Adrenal gland (tissue), 5 donors: ENCODE results near the gene GRIK5.

Experiments used
- CTCF ChIP-seq, 6 experiments: fragments of 450-650 bp in 4 of 6; fragments of 200-600 bp in 2 of 6; sonication (generic) in 1 of 6; IDR thresholded peaks; 1 replicate in 5 of 6; 2 replicates in 1 of 6; pipeline versions ENCODE4 v1.5.1 to v1.8.0; 2016 to 2021; ENCODE audit warnings: antibody characterized with exemption in 6 of 6, mild to moderate bottlenecking in 2 of 6, moderate library complexity in 1 of 6
- POLR2A ChIP-seq, 2 donors: fragments of 450-650 bp; IDR thresholded peaks; one replicate each; pipeline ENCODE4 v1.6.1; 2017; ENCODE audit warnings: antibody characterized with exemption in 2 of 2, mild to moderate bottlenecking in 2 of 2, moderate library complexity in 1 of 2
- donor health status: DM: no; HTN: no; CAD: no.

GRCh38 chr19:42003506-42004294 is 66.3 kb downstream of the GRIK5 start:
- TF ChIP-seq POLR2A (IDR thresholded peaks at IDR 0.05) = no peak
- TF ChIP-seq CTCF (IDR thresholded peaks at IDR 0.05) = no peak
